Dendritic cell treated with granulocyte-macrophage colony-stimulating factor and Interleukin-4, amounts not matched to agents 40 ng/mL and 50 ng/mL, for 4 days (primary cell): ENCODE measurements around the gene SH3PXD2B.
"Not testable (repeated sequence)": the region's sequence is repeated elsewhere in the genome, so short reads cannot be mapped to it uniquely, and the experiment has no call there.

ENCODE experiments used
- H3K27ac Mint-ChIP-seq: one replicate; pipeline ENCODE4 v1.8.0; 2022; ENCODE audit warnings: mild to moderate bottlenecking, mixed read lengths
- H3K27me3 Mint-ChIP-seq: one replicate; pipeline ENCODE4 v1.8.0; 2022; ENCODE audit warnings: mild to moderate bottlenecking, mixed read lengths
- H3K36me3 Mint-ChIP-seq: one replicate; pipeline ENCODE4 v1.8.0; 2022; ENCODE audit warnings: low read depth, mixed read lengths
- H3K4me1 Mint-ChIP-seq: one replicate; pipeline ENCODE4 v1.8.0; 2022; ENCODE audit warnings: low read depth, mixed read lengths
- H3K4me3 Mint-ChIP-seq: one replicate; pipeline ENCODE4 v1.8.0; 2022; ENCODE audit warnings: mild to moderate bottlenecking, moderate library complexity, mixed read lengths
- H3K9me3 Mint-ChIP-seq: one replicate; pipeline ENCODE4 v1.8.0; 2022; ENCODE audit warnings: mixed read lengths
- intact Hi-C: fragments of 100-400 bp; cut with micrococcal nuclease; formaldehyde crosslinking; loops from one replicate; pipeline ENCODE4 v1.15.0; 2022

SH3PXD2B gene

GRCh38 chr5:172303572-172304335, 150.6 kb downstream of the SH3PXD2B start:
- H3K36me3 Mint-ChIP-seq = no peaks in the 10 kb centered on the region
- no peaks in the 10 kb centered on the region for H3K9me3 Mint-ChIP-seq
- peaks cover 2% of the 10 kb centered on the region for H3K27me3 Mint-ChIP-seq
- no peak overlapping the region for H3K4me3 Mint-ChIP-seq
- intact Hi-C loops = no loop called here
- H3K4me1 Mint-ChIP-seq = no peaks in the 10 kb centered on the region
- H3K27ac Mint-ChIP-seq = no peak overlapping the region

- H3K4me3 Mint-ChIP-seq = no peak overlapping the region
- H3K27me3 Mint-ChIP-seq = peaks cover 2% of the 10 kb centered on the region
- H3K4me1 Mint-ChIP-seq = no peaks in the 10 kb centered on the region
- H3K36me3 Mint-ChIP-seq = no peaks in the 10 kb centered on the region
- H3K9me3 Mint-ChIP-seq = no peaks in the 10 kb centered on the region
- intact Hi-C loops = no loop called here
- no peak overlapping the region for H3K27ac Mint-ChIP-seq
Observed at GRCh38 chr5:172303162-172303561, 151.2 kb downstream of the SH3PXD2B start.

GRCh38 chr5:172302047-172302710, 152.1 kb downstream of the SH3PXD2B start:
- no peaks in the 10 kb centered on the region for H3K36me3 Mint-ChIP-seq
- intact Hi-C loops = no loop called here
- no peaks in the 10 kb centered on the region for H3K4me1 Mint-ChIP-seq
- H3K27ac Mint-ChIP-seq = no peak overlapping the region
- H3K9me3 Mint-ChIP-seq = no peaks in the 10 kb centered on the region
- H3K27me3 Mint-ChIP-seq = peaks cover 2% of the 10 kb centered on the region
- H3K4me3 Mint-ChIP-seq = no peak overlapping the region

GRCh38 chr5:172299916-172300439, 154.3 kb downstream of the SH3PXD2B start:
- Mint-ChIP-seq H3K27ac (no peak overlapping the region), H3K9me3 (no peaks in the 10 kb centered on the region), H3K27me3 (peaks cover 2% of the 10 kb centered on the region), H3K4me1 (no peaks in the 10 kb centered on the region), H3K4me3 (no peak overlapping the region), H3K36me3 (no peaks in the 10 kb centered on the region)
- intact Hi-C loops = no loop called here

- intact Hi-C loops = loop anchor here (5.0 kb wide), 1 partner anchor 388 kb away; no protein-coding TSS in a partner anchor
- Mint-ChIP-seq H3K4me1 (peaks cover 18% of the 10 kb centered on the region), H3K27ac (no peak overlapping the region), H3K36me3 (no peaks in the 10 kb centered on the region), H3K9me3 (no peaks in the 10 kb centered on the region), H3K4me3 (no peak overlapping the region), H3K27me3 (peaks cover 1% of the 10 kb centered on the region)
Observed at GRCh38 chr5:172294831-172295230, 159.5 kb downstream of the SH3PXD2B start.

GRCh38 chr5:172293745-172294342, 160.5 kb downstream of the SH3PXD2B start:
- H3K4me3 Mint-ChIP-seq = no peak overlapping the region
- H3K36me3 Mint-ChIP-seq = no peaks in the 10 kb centered on the region
- H3K9me3 Mint-ChIP-seq = no peaks in the 10 kb centered on the region
- no peak overlapping the region for H3K27ac Mint-ChIP-seq
- intact Hi-C loops = loop anchor here (1.0 to 5.0 kb wide), 3 partner anchors 10 to 387 kb away; no protein-coding TSS in a partner anchor
- peaks cover 18% of the 10 kb centered on the region for H3K4me1 Mint-ChIP-seq
- H3K27me3 Mint-ChIP-seq = peaks cover 1% of the 10 kb centered on the region

- no peaks in the 10 kb centered on the region for H3K36me3 Mint-ChIP-seq
- intact Hi-C loops = loop anchor here (1.0 to 5.0 kb wide), 3 partner anchors 9 to 386 kb away; no protein-coding TSS in a partner anchor
- no peaks in the 10 kb centered on the region for H3K9me3 Mint-ChIP-seq
- H3K4me3 Mint-ChIP-seq = no peak overlapping the region
- H3K27ac Mint-ChIP-seq = no peak overlapping the region
- H3K27me3 Mint-ChIP-seq = peaks cover 1% of the 10 kb centered on the region
- H3K4me1 Mint-ChIP-seq = peaks cover 18% of the 10 kb centered on the region
Observed at GRCh38 chr5:172293054-172293744, 161.1 kb downstream of the SH3PXD2B start.

- H3K36me3 Mint-ChIP-seq, H3K4me3 Mint-ChIP-seq, H3K9me3 Mint-ChIP-seq, H3K27me3 Mint-ChIP-seq: not testable (repeated sequence)
- H3K4me1 Mint-ChIP-seq = peaks cover 18% of the 10 kb centered on the region
- peak overlapping the region; percentile 22 for H3K27ac Mint-ChIP-seq
- intact Hi-C loops = loop anchor here (5.0 kb wide), 1 partner anchor 385 kb away; no protein-coding TSS in a partner anchor
Observed at GRCh38 chr5:172291837-172292236, 162.5 kb downstream of the SH3PXD2B start.

- intact Hi-C loops = no loop called here
- H3K27me3 Mint-ChIP-seq = peaks cover 8% of the 10 kb centered on the region
- peaks cover 25% of the 10 kb centered on the region for H3K4me1 Mint-ChIP-seq
- H3K27ac Mint-ChIP-seq = no peak overlapping the region
- H3K4me3 Mint-ChIP-seq = no peak overlapping the region
- H3K36me3 Mint-ChIP-seq = peaks cover 6% of the 10 kb centered on the region
- H3K9me3 Mint-ChIP-seq = no peaks in the 10 kb centered on the region
Observed at GRCh38 chr5:172288465-172288864, 165.9 kb downstream of the SH3PXD2B start.

- Mint-ChIP-seq H3K36me3 (peaks cover 14% of the 10 kb centered on the region), H3K4me1 (peaks cover 19% of the 10 kb centered on the region)
- intact Hi-C loops, H3K4me3 Mint-ChIP-seq, H3K27ac Mint-ChIP-seq, H3K9me3 Mint-ChIP-seq, H3K27me3 Mint-ChIP-seq: not testable (repeated sequence)
Observed at GRCh38 chr5:172287140-172287539, 167.2 kb downstream of the SH3PXD2B start.

- no peak overlapping the region for H3K27ac Mint-ChIP-seq
- no peaks in the 10 kb centered on the region for H3K9me3 Mint-ChIP-seq
- no peak overlapping the region for H3K4me3 Mint-ChIP-seq
- peaks cover 7% of the 10 kb centered on the region for H3K27me3 Mint-ChIP-seq
- H3K36me3 Mint-ChIP-seq = peaks cover 14% of the 10 kb centered on the region
- H3K4me1 Mint-ChIP-seq = peaks cover 27% of the 10 kb centered on the region
- intact Hi-C loops = no loop called here
Observed at GRCh38 chr5:172285226-172286143, 168.8 kb downstream of the SH3PXD2B start.

- intact Hi-C loops = loop anchor here (1.0 to 5.0 kb wide), 3 partner anchors 9 to 97 kb away; partner anchors contain the start of gene STK10
- Mint-ChIP-seq H3K27me3 (peaks cover 7% of the 10 kb centered on the region), H3K4me3 (peak overlapping the region; percentile 93), H3K36me3 (peaks cover 20% of the 10 kb centered on the region), H3K9me3 (no peaks in the 10 kb centered on the region), H3K4me1 (peaks cover 33% of the 10 kb centered on the region), H3K27ac (peak overlapping the region; percentile 94)
Observed at GRCh38 chr5:172284611-172284980, 169.7 kb downstream of the SH3PXD2B start.
